Neural cell (in vitro differentiated cells): ENCODE results near the gene CPD. TPM values are rescaled to one million over a fixed set of nuclear protein-coding genes. Genes with fewer than 3 reads are reported as not detected.
"Not testable (repeated sequence)": the region's sequence is repeated elsewhere in the genome, so short reads cannot be mapped to it uniquely, and the experiment has no call there.

Source experiments
- H2AFZ ChIP-seq: fragments of 200-600, 300-800 bp; sonication (generic), shearing (Covaris generic); 2 replicates; pipeline ENCODE4 v1.6.0; 2014; ENCODE audit warnings: low read depth, mild to moderate bottlenecking, antibody characterized with exemption, low read length, moderate library complexity
- H3F3A ChIP-seq: fragments of 200-600 bp; shearing (Covaris generic); 2 replicates; pipeline ENCODE4 v1.6.1; 2016; ENCODE audit warnings: mild to moderate bottlenecking, moderate library complexity, mixed read lengths, antibody characterized with exemption, low read length; ENCODE audit not compliant: insufficient read depth, poor library complexity, severe bottlenecking
- H3K27ac ChIP-seq: fragments of 200-600, 300-800 bp; sonication (generic), shearing (Covaris generic); 2 replicates; pipeline ENCODE4 v1.5.1; 2014; ENCODE audit warnings: mild to moderate bottlenecking, low read length, moderate library complexity
- H3K27me3 ChIP-seq: fragments of 300-800, 200-600 bp; sonication (generic), shearing (Covaris generic); 2 replicates; pipeline ENCODE4 v1.6.0; 2014; ENCODE audit warnings: mild to moderate bottlenecking, low read depth, low read length, moderate library complexity; ENCODE audit not compliant: insufficient read depth
- H3K36me3 ChIP-seq: fragments of 300-800, 200-600 bp; sonication (generic), shearing (Covaris generic); 2 replicates; pipeline ENCODE4 v1.5.1; 2014; ENCODE audit warnings: mild to moderate bottlenecking, antibody characterized with exemption, low read length, moderate library complexity; ENCODE audit not compliant: insufficient read depth
- H3K4me2 ChIP-seq: fragments of 300-800, 200-600 bp; sonication (generic), shearing (Covaris generic); 2 replicates; pipeline ENCODE4 v1.6.0; 2014; ENCODE audit warnings: mild to moderate bottlenecking, low read length
- H3K4me3 ChIP-seq: fragments of 300-800, 200-600 bp; sonication (generic), shearing (Covaris generic); 2 replicates; pipeline ENCODE4 v1.5.1; 2014; ENCODE audit warnings: mild to moderate bottlenecking, low read length, moderate library complexity
- H3K79me2 ChIP-seq: fragments of 200-600 bp; shearing (Covaris generic); replicated peaks from 2 replicates; pipeline ENCODE4 v1.6.0; 2014; ENCODE audit warnings: mild to moderate bottlenecking, low read length, moderate library complexity; ENCODE audit not compliant: insufficient read depth
- H3K9ac ChIP-seq: fragments of 300-800, 200-600 bp; sonication (generic), shearing (Covaris generic); 2 replicates; pipeline ENCODE4 v1.6.1; 2016; ENCODE audit warnings: mild to moderate bottlenecking, low read length, mixed read lengths
- H3K9me2 ChIP-seq: fragments of 200-600 bp; shearing (Covaris generic); 2 replicates; pipeline ENCODE4 v1.6.1; 2016; ENCODE audit warnings: mild to moderate bottlenecking, low read length, mixed read lengths; ENCODE audit not compliant: insufficient read depth
- H3K9me3 ChIP-seq: fragments of 200-600, 300-800 bp; sonication (generic), shearing (Covaris generic); 2 replicates; pipeline ENCODE4 v1.6.1; 2016; ENCODE audit warnings: mild to moderate bottlenecking, mixed run types, low read length, moderate library complexity, mixed read lengths
- H4K20me1 ChIP-seq: fragments of 200-600 bp; shearing (Covaris generic); 2 replicates; pipeline ENCODE4 v1.6.1; 2016; ENCODE audit warnings: mild to moderate bottlenecking, mixed run types; ENCODE audit not compliant: insufficient read depth
- EP300 ChIP-seq: fragments of 450-650 bp; conservative IDR thresholded peaks from 2 replicates; pipeline ENCODE4 v1.6.1; 2014; ENCODE audit warnings: antibody characterized with exemption, mild to moderate bottlenecking, moderate library complexity; ENCODE audit not compliant: poor library complexity, severe bottlenecking
- EZH2 ChIP-seq: fragments of 200-600, 300-800 bp; shearing (Covaris generic), sonication (generic); IDR thresholded peaks from 2 replicates; pipeline ENCODE4 v1.6.1; 2014; ENCODE audit warnings: antibody characterized with exemption, low read length, borderline replicate concordance, mild to moderate bottlenecking; ENCODE audit not compliant: insufficient read depth, poor library complexity, severe bottlenecking
- MXI1 ChIP-seq: fragments of 450-650 bp; conservative IDR thresholded peaks from 2 replicates; pipeline ENCODE4 v1.6.1; 2014; ENCODE audit warnings: antibody characterized with exemption, mild to moderate bottlenecking; ENCODE audit not compliant: poor library complexity, severe bottlenecking
- POLR2AphosphoS5 ChIP-seq: IDR thresholded peaks from 2 replicates; pipeline ENCODE4 v1.6.1; 2012
- SMC3 ChIP-seq: fragments of 450-650 bp; conservative IDR thresholded peaks from 2 replicates; pipeline ENCODE4 v1.6.1; 2014; ENCODE audit warnings: antibody characterized with exemption, mild to moderate bottlenecking, moderate library complexity; ENCODE audit not compliant: poor library complexity
- TAF1 ChIP-seq: IDR thresholded peaks from 2 replicates; pipeline ENCODE4 v1.6.1; 2012; ENCODE audit warnings: low read depth
- polyA plus RNA-seq: library from polyadenylated mRNA; depleted of rRNA; stranded (reverse); fragments of >200 nt; gene quantifications from 2 replicates; pipeline ENCODE4 v1.2.3, GENCODE V29; 2014
- TF ChIP-seq, protein P1 (sequence below): IDR thresholded peaks from 2 replicates; pipeline ENCODE4 v1.6.1; 2012; ENCODE audit warnings: borderline replicate concordance
- TF ChIP-seq, protein P2 (sequence below): fragments of 450-650 bp; IDR thresholded peaks from 2 replicates; pipeline ENCODE4 v1.5.1; 2014; ENCODE audit warnings: antibody characterized with exemption, mild to moderate bottlenecking, moderate library complexity; ENCODE audit not compliant: poor library complexity, severe bottlenecking

Gene CPD
- polyA plus RNA-seq, 1 donor from 2014 or later = 14.1 TPM

GRCh38 chr17:30347488-30347887, 31.2 kb upstream of the CPD start:
- Histone ChIP-seq H3K27me3 (no peaks in the 10 kb centered on the region), H3K36me3 (no peaks in the 10 kb centered on the region), H3K9me2 (no peaks in the 10 kb centered on the region), H3K4me2 (no peak overlapping the region), H3F3A (no peaks in the 10 kb centered on the region), H4K20me1 (no peaks in the 10 kb centered on the region), H3K9ac (no peak overlapping the region), H3K4me3 (no peak overlapping the region), H3K79me2 (no peaks in the 10 kb centered on the region), H3K9me3 (no peaks in the 10 kb centered on the region), H2AFZ (no peak overlapping the region), H3K27ac (no peak overlapping the region)
- TF ChIP-seq, protein P1, sequence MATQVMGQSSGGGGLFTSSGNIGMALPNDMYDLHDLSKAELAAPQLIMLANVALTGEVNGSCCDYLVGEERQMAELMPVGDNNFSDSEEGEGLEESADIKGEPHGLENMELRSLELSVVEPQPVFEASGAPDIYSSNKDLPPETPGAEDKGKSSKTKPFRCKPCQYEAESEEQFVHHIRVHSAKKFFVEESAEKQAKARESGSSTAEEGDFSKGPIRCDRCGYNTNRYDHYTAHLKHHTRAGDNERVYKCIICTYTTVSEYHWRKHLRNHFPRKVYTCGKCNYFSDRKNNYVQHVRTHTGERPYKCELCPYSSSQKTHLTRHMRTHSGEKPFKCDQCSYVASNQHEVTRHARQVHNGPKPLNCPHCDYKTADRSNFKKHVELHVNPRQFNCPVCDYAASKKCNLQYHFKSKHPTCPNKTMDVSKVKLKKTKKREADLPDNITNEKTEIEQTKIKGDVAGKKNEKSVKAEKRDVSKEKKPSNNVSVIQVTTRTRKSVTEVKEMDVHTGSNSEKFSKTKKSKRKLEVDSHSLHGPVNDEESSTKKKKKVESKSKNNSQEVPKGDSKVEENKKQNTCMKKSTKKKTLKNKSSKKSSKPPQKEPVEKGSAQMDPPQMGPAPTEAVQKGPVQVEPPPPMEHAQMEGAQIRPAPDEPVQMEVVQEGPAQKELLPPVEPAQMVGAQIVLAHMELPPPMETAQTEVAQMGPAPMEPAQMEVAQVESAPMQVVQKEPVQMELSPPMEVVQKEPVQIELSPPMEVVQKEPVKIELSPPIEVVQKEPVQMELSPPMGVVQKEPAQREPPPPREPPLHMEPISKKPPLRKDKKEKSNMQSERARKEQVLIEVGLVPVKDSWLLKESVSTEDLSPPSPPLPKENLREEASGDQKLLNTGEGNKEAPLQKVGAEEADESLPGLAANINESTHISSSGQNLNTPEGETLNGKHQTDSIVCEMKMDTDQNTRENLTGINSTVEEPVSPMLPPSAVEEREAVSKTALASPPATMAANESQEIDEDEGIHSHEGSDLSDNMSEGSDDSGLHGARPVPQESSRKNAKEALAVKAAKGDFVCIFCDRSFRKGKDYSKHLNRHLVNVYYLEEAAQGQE = no peak
- no peak for TF ChIP-seq POLR2AphosphoS5
- TF ChIP-seq EZH2 = no peak
- TF ChIP-seq SMC3 = no peak
- no peak for TF ChIP-seq EP300
- no peak for TF ChIP-seq MXI1
- TF ChIP-seq, protein P2, sequence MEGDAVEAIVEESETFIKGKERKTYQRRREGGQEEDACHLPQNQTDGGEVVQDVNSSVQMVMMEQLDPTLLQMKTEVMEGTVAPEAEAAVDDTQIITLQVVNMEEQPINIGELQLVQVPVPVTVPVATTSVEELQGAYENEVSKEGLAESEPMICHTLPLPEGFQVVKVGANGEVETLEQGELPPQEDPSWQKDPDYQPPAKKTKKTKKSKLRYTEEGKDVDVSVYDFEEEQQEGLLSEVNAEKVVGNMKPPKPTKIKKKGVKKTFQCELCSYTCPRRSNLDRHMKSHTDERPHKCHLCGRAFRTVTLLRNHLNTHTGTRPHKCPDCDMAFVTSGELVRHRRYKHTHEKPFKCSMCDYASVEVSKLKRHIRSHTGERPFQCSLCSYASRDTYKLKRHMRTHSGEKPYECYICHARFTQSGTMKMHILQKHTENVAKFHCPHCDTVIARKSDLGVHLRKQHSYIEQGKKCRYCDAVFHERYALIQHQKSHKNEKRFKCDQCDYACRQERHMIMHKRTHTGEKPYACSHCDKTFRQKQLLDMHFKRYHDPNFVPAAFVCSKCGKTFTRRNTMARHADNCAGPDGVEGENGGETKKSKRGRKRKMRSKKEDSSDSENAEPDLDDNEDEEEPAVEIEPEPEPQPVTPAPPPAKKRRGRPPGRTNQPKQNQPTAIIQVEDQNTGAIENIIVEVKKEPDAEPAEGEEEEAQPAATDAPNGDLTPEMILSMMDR = no peak

DNA sequence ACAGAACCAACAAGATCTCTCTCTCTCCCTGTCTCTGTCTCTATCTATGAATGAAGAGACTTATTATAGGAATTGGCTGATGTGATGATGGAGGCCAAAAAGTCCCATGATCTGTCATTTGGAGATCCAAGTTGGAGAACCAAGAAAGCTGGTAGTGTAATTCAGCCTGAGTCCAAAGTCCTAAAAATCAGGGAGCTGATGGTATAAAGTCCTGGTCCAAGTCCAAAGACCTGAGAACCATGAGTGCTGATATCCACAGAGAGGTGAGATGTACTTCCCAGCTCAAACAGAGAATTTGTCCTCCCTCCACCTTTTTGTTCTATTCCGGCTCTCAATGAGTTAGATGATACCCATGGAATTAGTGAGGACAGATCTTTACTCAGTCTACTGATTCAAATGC, 29.5 kb upstream of the CPD start:
- Histone ChIP-seq H4K20me1 (no peaks in the 10 kb centered on the region), H3K79me2 (no peaks in the 10 kb centered on the region), H3K27me3 (no peaks in the 10 kb centered on the region), H3K9me3 (no peaks in the 10 kb centered on the region), H3K36me3 (no peaks in the 10 kb centered on the region), H3F3A (no peaks in the 10 kb centered on the region), H2AFZ (no peak overlapping the region), H3K4me3 (no peak overlapping the region), H3K27ac (no peak overlapping the region), H3K4me2 (no peak overlapping the region), H3K9me2 (no peaks in the 10 kb centered on the region), H3K9ac (no peak overlapping the region)
- no peak for TF ChIP-seq EP300
- TF ChIP-seq TAF1 = no peak
- TF ChIP-seq, protein P1 = no peak
- no peak for TF ChIP-seq MXI1
- TF ChIP-seq EZH2 = no peak

- H3K36me3 ChIP-seq, H3K27me3 ChIP-seq, H3F3A ChIP-seq, H3K4me2 ChIP-seq, H3K9me2 ChIP-seq, H3K4me3 ChIP-seq, H4K20me1 ChIP-seq, H3K9ac ChIP-seq, H3K27ac ChIP-seq, H2AFZ ChIP-seq, H3K79me2 ChIP-seq, H3K9me3 ChIP-seq: not testable (repeated sequence)
Observed at GRCh38 chr17:30351263-30351662, 27.5 kb upstream of the CPD start.
